Right renal cortex interstitium (tissue), 3 donors: ENCODE data around the gene TMEM35B. TPM values are rescaled to one million over a fixed set of nuclear protein-coding genes. Genes with fewer than 3 reads are reported as not detected.
"Not testable (repeated sequence)": the region's sequence is repeated elsewhere in the genome, so short reads cannot be mapped to it uniquely, and the experiment has no call there.

Experiments used
- DNase-seq, 3 donors: peaks; one replicate each; pipeline ENCODE4 v3.0.0-alpha.2; 2013; ENCODE audit warnings: low read depth in 3 of 3, low spot score in 2 of 3
- polyA plus RNA-seq, 3 donors: library from polyadenylated mRNA; unstranded; fragments of 120-200 nt; gene quantifications; one replicate each; pipeline ENCODE4 v1.2.1, GENCODE V29; 2013; ENCODE audit not compliant: insufficient read length in 3 of 3

The TMEM35B gene
- 10 to 100 TPM; 31.8 to 33.1 (median 33.0) TPM for polyA plus RNA-seq

DNA sequence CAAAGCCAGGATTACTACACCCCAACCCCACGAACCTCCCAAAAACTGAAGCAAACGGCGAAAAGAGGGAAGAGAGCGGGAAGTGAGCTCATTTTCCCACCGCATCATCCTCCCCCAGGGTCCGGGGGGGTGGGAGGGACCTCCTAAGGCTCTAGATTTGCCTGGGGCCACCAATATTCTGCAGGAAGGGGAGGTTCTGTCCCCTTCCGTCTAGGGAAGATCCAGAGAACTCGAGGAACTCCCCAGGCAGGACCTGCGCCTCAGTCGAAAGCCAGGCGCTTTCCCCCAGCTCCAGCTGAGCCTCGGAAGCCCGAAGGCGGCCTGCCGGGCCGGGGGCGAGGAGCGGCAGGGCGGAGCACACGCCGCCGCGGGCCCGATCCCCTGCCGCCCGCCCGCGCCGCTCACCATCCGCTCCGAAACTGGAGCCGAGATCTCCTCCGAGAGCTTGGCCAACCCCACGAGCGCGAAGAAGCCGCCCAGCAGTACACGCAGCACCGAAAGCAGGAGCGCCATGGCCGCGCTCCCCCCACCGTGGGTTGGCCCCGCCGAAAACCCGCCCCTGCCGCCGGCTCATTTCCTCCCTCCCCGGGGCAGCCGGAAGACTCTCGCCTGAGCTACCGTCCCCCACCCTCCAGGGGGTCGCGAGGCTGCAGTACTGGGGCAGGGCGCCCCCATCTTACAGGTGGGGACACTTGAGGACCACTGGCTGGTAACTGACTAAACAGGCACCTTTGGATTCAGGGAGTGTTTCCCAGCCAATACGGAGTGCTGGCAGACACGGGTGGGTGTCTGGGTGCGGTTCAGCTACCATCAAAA lies at the start of gene TMEM35B:
TSS of gene TMEM35B (minus strand) at position 555 of the 816 bp plus-strand sequence. CDS start at position 513, 42 bp downstream.
- DNase-seq = peak in 1 of 3 donors; percentile 31

DNA sequence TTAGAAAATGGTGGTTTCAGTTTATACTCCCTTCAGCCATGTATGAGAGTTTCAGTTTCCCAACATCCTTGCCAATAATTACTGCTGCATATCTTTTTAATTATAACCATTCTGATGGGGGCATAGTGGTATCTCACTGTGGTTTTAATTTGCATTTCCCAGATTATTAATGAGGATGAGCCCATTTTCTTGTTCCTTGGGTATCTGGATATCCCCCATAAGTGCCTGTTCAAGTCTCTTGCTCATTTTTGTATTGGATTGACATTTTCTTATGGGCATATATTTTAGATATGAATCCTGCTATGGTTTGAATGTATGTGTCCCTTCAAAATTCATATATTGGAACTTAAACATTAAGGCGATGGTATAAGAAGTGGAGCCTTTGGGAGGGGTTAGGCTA lies 48.2 kb upstream of the TMEM35B start:
- DNase-seq = no peak

DNA sequence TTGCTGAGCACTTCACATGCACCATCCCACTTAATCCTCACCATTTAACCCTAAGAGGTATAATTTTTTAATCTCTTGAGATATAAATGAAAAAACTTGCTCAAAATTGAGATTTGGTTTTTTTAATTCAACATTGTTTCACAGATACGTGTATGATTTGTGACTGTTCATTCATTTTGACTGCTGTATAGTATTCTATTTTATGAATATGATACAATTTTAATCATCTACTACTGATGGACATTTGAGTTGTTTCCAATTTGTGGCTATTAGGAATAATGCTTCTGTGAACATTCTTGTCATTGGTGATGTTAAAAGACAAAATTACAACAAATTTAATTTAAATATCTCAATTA lies 47.2 kb upstream of the TMEM35B start:
- DNase-seq = no peak

DNA sequence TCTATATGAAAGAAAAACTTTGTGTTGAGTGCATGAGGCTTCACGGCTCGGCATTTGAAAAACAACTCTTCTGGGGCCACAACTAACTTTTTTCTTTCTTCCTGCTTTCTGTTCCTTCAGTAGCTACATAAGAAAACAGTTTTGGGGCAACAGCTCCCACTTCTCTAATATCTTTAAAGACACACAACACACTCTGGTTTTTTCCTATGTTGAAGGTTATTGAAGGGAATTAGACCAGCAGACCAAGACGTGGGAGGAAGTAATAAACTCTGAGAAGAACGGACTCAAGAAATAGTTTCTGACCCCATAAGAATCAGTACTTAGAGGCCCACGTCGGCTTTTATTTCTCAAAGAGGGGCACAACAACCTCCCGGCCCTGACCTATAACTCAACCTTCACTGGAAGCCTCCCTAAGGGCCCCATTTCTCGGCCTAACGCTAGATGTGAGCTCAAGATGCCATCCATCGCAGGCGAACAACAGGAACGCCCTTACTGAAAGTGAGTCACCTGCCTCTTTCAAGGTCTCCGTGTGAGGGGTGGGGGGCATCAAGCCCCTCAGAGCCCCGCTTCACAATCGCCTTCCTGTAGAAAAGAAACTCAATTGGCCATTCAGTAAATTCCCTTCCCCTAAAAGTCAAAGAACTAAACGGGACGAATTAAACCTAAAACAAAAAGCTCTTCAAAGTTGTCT lies 45.8 kb upstream of the TMEM35B start:
- peak; percentile 3 to 17 (median 6) for DNase-seq

DNA sequence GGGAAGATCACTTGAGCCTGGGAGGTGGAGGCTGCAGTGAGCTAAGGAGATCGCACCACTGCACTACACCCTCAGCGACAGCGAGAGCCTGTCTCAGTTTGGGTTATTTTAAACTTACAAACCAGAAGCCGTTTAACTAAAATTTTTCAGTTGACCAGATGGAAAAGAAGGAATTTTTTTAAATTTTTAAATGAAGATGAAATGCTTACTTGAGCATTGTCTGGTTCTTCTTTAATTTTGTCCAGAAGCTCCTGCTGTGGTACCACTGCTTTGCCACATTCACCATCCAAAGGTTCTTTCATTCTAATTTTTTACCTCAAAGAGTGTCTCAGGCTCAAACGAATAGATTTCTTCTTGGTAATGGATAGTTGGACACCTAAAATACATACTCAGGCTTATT lies 45.2 kb upstream of the TMEM35B start:
- no peak for DNase-seq

DNA sequence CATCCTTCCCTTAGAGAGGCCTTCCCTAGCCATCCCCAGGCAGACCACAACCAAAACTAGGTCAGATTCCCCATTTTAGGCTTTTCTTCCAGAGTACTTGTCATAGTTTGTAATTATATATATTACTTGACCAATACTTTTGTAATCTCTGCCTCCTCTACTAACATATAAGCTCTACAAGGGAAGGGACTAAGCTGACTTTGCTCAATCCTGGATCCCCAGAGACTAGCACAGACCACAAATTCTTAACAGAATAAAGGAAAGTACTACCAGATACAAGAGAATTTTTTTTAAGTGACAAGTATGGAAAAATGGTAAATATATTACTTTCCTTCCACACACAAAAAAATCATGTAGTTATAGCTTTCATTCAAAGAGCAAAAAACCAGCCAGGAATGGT lies 44.6 kb upstream of the TMEM35B start:
- DNase-seq = no peak

DNA sequence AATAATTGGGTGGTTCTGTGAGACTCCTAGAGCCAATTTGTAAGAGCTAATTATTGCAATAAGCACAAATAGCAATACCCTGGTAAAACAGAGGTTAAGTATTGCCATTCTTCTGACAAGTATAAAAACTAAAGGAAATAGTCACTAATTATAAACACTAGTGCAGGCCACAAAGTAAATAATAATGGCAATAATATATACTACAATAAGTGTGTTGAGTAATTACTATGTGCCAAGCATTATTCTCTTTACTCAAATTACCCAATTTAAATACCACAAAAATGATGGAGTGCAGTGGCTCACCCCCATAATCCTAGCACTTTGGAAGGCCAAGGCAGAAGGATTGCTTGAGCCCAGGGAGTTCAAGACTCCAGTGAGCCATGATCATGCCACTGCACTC lies 31.3 kb upstream of the TMEM35B start:
- no peak for DNase-seq

DNA sequence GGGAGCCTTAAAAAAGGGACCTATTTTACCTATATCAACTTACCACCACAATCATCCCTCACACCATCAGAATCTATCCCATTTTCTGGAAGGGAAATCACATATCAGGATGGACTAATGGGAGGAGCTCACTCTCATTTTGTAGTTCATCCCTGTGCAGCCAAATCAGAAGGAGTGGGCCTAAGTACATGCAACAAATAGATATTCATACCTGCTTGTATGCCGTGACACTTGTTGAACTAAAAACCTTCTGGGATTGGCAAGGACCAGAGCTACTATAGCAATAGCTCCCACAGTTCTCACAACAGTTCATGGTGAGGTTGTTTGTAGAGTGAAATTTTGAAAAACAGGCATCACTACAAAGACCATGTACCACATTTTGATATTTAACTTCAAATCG lies 29.3 kb upstream of the TMEM35B start:
- DNase-seq = no peak

DNA sequence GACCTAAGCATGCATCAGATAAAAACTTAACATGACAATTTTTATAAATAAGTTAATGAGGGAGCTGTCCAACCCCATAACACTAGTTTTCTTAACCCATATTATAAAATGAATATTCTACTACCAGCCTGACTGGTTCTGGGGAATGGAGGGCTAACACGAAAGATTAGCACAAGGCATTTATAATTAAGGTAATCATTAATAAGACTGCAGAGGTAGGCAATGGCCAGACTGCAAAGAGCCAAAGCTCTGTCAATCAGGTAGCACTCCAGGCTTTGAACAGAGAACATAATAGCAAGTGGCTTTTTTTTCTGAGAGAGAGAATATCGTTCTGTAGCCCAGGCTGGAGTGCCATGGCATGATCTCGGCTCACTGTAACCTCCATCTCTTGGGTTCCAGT lies 20.6 kb upstream of the TMEM35B start:
- DNase-seq = no peak

DNA sequence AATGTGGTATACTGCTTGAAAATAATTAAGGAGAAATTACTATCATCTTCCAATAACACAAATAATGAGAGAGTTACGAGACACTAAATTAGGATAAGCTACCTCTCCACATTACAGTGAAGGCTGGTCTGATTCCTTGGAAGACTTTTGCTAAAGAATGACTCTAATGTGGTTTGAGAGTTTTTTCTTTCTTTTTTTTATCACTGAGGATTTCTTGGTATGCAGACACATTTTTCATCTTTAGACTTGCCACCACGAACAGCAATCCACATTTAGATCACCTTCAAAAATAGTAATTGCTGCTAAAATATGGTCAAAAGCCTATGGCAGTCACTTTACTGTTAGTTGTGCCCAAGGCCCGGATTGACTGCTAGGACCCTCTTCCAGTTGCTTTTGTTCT lies 16.6 kb upstream of the TMEM35B start:
- no peak for DNase-seq

DNA sequence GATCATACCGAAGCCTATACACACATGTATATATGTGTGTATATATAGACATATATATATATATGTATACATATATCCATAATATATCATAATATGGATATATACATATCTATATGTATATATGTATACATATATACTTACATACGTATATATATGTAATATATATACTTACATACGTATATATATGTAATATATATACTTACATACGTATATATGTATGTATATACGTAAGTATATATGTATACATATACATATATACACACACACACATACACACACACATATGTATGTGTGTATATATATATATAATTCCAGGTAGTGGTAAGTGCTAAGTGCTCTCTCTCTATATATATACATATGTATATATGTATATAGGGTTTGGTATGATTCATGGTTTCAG lies 9.7 kb upstream of the TMEM35B start:
- DNase-seq = no peak

DNA sequence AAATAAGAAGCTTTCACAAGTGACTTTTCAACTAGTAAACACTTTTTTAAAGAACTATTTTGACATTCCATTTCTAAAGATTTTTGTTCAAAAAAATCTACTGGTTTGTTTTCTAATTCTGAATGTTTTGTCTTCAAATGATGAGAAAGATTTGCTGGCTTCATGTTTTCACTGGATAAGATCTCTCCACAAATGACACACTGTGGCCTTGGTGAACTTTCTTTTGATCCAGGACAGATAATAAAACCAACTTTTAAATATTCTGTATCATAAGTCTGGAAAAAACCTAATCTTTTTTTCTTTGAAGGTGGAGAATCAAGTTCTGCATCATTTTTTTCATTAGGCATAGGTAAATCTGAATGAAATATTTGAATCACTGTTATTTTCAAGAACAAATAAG lies 3.4 kb upstream of the TMEM35B start:
- DNase-seq = no peak

DNA sequence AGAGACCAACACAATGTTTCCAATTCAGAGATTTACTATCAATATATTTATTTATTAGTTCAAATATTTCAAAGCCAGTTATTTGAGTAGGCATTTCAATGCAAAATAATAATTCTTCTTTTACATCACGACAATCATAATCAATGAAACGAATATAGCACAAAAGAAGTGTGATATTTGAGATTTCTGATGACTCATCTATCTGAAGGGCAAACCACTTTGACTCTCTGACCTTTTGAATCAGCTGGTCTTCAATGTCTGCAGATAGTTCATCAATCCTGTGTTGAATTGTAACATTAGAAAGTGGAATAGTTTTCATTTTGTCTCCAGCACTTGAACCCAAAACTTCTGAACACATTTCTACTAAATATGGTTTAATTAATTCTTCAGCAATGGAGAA lies 3.0 kb upstream of the TMEM35B start:
- no peak for DNase-seq

DNA sequence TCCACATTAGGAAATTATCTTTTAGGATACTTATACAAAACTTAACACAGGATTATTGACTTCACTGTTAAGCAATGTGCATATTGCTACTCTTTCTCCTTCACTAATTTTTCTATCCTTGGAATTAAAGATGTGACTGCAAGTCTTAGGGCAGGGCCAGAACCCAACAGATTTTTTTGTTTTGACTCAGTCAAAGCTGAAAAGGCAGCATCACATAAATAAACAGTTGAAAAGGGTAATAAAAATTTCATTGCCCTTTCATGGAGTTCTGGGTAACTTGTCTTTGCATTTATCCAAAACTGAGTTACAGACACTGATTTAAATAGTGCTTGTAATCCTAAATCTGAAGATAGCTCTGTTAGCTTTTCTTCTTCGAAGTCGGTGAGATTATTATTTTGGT lies 1.9 kb upstream of the TMEM35B start:
- DNase-seq = no peak

DNA sequence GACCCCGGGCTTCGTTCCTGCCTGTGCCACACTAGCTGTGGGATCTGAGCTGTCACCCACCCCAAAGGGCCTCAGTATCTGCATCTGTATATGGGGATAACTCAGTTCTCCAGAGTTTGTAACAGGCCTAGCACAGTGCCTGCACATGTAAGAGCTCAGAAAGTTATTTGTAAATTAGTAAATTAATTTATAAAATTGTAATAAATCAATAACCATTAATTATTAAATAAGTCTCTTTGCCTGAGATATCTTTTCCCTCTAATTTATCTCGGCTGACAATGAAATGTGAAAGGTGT lies 410 bp upstream of the TMEM35B start:
- DNase-seq = not testable (repeated sequence)

DNA sequence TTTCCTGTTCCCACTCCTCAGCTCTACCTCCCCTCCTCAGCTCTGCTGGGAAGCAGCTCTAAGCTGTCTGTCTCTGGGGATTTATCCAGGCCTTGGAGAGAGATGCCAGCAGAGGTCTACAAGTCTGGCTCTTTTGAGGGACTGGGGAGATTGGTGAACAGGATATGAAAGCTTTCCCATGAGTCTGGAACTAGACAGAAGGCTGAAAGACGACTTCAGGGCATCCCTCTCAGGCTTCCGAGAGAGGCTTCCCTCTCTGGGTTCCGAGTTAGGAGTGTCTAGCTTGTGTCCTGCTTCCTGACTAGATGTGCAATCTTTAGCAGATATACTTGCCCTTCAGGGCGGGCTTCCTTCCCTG lies 733 bp downstream of the TMEM35B start:
- DNase-seq = no peak

DNA sequence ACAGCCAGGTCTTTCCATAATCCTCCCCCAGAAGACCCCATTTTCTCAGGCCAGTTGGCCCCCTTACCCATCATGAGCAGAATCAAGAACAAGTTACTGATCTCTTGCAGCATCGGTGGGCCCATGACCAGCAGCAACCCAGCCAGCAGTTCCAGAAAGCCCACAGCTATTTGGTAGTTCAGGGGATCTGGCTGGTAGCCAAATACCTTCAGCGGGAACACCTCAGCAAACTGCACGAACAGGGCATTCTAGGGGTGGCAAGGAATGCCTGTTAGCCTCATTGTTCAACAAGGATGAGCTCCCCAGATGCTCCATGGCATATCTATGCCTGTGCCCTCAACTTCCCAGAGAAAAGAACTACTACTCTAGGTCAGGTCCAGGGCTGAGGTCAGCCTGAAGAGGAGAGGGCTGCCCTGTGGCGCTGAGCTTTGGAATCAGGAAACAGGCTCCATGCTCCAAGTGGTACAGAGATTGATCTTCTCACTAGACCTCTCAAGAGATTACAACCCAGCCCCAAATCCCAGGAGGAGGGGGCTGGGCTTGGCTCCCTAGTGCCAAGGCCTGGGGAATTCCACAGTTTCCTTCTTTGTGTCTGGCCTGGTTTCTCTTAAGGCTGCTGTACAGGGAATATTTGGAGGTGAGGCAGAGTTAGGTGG lies 1.3 kb downstream of the TMEM35B start:
- DNase-seq = no peak

DNA sequence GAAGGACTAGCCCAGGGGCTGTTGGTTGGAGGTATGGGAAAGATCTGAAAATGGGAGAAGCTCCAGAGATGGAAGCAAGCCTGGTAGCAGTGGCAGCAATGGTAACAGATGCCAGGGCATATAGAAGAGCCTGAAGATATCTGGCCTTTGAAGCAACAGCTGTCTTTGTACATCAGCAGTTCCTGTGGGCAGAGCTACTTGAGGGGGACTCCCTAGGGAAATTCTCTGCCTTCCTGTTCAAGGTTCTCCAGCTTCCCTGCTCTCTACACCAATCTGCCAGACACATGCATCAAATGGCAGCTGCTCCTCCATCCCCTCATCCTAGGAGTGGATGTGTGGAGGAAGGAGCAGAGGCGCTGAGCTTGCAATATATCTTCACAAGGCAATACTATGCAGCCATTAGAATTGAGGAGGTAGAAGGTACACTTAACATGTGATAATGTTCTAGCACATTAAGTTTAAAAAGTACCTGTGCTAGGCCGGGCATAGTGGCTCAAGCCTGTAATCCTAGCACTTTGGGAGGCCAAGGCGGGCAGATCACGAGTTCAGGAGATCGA lies 2.2 kb downstream of the TMEM35B start:
- no peak for DNase-seq

DNA sequence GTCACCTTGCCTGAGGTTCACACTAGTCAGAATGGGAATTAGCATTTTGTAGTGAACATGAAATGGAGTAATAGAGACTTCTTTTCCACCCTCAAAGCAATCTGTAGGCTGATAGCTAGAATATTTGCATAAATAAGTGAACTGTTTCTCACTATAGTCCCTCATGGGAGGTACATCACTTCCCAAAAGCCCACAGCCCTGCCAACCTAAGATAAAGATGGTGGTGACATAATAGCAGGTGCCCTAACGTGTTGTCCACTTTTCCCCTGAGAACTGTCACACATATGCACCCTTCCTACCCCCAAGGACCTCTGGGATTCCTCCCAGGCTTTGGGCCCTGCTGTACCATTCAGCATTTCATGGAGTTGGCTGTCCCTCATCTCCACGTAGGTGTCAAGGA lies 4.4 kb downstream of the TMEM35B start:
- no peak for DNase-seq

DNA sequence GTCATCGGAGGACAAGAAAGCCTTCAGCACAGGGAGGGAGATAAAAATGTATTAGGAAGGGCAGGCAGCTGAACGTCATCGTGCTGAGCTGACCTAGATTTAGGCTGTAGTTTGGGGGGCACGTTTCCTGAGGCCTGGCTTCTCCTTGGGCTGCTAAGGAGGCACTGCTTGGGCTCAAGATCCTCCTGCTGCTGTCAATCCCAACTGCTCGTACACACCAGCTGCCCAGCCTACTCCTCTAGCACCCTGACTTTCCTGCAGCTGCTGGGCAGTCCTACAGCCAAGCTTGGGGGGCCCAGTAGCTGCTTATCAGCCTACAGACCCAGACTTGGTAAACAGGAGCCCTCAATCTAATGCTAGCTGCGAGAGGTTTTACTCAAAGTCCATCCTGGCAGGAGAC lies 6.2 kb downstream of the TMEM35B start:
- DNase-seq = no peak

DNA sequence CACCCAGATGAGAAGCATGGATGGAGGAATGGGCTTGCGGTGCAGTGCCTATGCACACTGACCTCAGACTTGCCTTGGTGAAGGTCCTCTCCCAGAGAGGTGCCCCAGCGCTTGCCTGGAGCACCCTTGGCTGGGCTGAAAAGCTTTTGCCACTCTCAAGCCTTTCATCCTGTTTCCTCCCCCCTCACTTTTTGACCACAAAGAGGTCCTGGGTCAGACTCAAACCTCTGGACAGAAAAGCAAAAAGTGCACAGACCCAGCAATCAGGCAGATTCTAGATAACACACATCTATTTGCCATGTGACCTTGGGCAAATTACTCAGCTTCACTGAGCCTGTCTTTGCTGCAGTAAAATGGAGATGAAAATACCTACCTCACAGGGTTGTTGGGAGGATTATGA lies 7.3 kb downstream of the TMEM35B start:
- no peak for DNase-seq

DNA sequence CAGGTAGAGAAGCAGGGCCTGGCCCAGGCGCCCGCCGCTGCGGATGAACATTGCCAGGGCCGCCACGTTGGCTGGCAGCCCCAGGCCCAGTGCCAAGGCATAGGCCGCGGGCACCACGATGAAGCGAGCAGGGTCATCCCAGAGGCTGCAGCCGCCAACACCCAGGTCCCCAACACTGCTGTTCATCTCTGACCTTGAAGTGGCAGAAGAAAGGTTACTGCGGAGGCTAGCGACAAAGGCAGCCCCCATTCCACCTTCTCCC lies 8.0 kb downstream of the TMEM35B start:
- no peak for DNase-seq
